ENCODE data around the gene UBE2E2.
A peak's percentile ranks its signal among the peaks of the same experiment; 100 is the strongest.

Gene UBE2E2

DNA sequence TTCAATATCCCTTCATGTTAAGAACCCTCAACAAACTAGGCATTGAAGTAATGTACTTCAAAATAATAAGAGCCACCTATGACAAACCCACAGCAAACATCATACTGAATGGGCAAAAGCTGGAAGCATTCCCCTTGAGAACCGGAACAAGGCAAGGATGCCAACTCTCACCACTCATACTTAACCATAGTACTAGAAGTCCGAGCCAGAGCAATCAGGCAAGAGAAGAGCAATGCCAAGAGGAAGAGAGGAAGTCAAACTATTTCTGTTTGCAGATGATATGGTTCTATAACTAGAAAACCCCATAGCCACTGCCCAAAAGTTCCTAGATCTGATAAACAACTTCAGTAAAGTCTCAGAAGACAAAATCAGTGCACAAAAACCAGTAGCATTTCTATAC, 161.9 kb downstream of the UBE2E2 start:
- no peak for DNase-seq (ENCODE audit: low read depth)
- Histone ChIP-seq H3K9ac (ENCODE audit: low read length) (no peak overlapping the region), H3K4me3 (ENCODE audit: low read length) (no peak overlapping the region), H3K9me3 (ENCODE audit: control insufficient read depth, low read length) (no peaks in the 10 kb centered on the region), H3K4me1 (ENCODE audit: control insufficient read depth, insufficient read depth, low read length) (no peaks in the 10 kb centered on the region), H3K36me3 (ENCODE audit: control insufficient read depth, insufficient read depth, low read length, severe bottlenecking) (no peaks in the 10 kb centered on the region), H3K27me3 (replicated peaks; ENCODE audit: control insufficient read depth, insufficient read depth, low read length) (no peaks in the 10 kb centered on the region)

DNA sequence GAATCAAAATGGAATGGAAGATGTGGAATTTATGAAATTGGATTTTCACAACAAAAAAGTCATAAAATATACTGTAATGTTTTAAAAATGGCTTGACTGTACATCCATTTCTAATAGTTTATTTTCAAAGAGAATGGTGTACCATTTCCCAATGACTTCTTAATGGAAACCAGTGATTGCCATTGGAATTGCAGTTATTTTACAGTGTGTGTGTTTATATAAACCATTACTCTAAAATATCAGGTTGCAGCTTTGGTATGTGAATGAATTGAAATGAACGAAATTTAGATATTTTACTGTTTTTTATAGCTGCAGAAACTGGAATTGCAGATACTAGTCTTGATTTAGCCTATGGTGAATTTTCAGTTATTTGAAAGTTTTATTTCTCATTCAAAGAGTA, 165.6 kb downstream of the UBE2E2 start:
- Histone ChIP-seq H3K4me1 (ENCODE audit: control insufficient read depth, insufficient read depth, low read length) (peaks cover 20% of the 10 kb centered on the region), H3K4me3 (ENCODE audit: low read length) (no peak overlapping the region), H3K36me3 (ENCODE audit: control insufficient read depth, insufficient read depth, low read length, severe bottlenecking) (no peaks in the 10 kb centered on the region), H3K9ac (ENCODE audit: low read length) (no peak overlapping the region), H3K27me3 (replicated peaks; ENCODE audit: control insufficient read depth, insufficient read depth, low read length) (no peaks in the 10 kb centered on the region), H3K9me3 (ENCODE audit: control insufficient read depth, low read length) (no peaks in the 10 kb centered on the region)
- DNase-seq (ENCODE audit: low read depth), result peak; percentile 64

DNA sequence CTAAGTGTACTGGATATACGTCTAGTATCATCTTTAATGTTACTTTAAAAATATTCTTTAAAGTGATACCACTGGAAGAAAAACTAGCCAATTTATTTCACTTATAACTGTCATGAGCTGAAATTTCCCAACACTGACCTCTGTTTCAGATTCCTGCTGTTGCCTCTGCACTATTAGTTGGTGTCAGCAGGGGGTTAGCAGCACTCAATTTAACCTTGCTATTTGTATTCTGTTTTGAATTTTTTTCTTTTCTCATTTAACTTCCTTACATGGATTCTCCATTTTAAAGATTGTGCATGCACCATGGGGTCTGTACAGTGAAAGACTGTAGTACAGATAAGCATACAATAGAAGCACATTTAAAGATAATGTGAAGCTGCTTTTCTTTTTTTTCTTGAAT, 169.2 kb downstream of the UBE2E2 start:
- no peaks in the 10 kb centered on the region for H3K36me3 ChIP-seq (ENCODE audit: control insufficient read depth, insufficient read depth, low read length, severe bottlenecking)
- H3K4me3 ChIP-seq (ENCODE audit: low read length), result peak overlapping the region; percentile 36
- H3K9ac ChIP-seq (ENCODE audit: low read length), result peak overlapping the region; percentile 67
- no peaks in the 10 kb centered on the region for H3K27me3 ChIP-seq (replicated peaks; ENCODE audit: control insufficient read depth, insufficient read depth, low read length)
- H3K4me1 ChIP-seq (ENCODE audit: control insufficient read depth, insufficient read depth, low read length), result peaks cover 27% of the 10 kb centered on the region
- H3K9me3 ChIP-seq (ENCODE audit: control insufficient read depth, low read length), result no peaks in the 10 kb centered on the region
- DNase-seq (ENCODE audit: low read depth), result peak; percentile 34

DNA sequence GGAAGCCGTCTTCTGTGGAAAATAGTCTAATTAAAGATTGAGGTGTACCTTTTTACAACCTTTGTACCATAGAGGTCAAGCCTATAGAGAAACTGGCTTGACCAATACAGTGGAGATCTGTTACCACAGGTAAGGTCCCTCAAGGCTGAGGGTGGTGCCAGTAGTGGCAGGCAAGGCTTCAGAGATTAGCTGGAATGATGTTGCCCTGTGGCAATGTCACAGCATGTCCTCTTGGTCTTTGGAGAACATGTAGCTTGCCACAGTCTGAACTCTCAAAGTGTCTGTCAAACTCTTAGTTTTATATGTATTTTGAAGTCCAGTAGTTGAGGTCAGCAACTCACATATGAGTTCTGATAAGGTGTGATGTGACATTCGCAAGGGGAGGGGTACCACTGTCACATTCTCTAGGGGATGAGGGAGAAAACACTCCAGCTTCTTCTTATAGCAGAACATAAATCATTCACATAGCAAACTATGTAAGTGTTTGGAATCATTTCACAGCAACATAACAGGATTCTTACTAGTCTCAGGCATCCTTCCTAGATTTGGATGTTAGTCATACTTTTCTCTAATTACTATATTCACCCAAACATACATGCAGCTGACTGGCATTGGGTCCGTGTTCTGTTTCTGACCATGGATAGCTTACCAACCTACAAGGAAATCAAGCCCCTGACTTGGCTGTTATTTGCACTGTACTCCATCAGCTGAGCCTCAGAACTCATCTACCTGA, 173.6 kb downstream of the UBE2E2 start:
- Histone ChIP-seq H3K36me3 (ENCODE audit: control insufficient read depth, insufficient read depth, low read length, severe bottlenecking) (no peaks in the 10 kb centered on the region), H3K4me1 (ENCODE audit: control insufficient read depth, insufficient read depth, low read length) (peaks cover 24% of the 10 kb centered on the region), H3K9me3 (ENCODE audit: control insufficient read depth, low read length) (no peaks in the 10 kb centered on the region), H3K9ac (ENCODE audit: low read length) (no peak overlapping the region), H3K27me3 (replicated peaks; ENCODE audit: control insufficient read depth, insufficient read depth, low read length) (no peaks in the 10 kb centered on the region), H3K4me3 (ENCODE audit: low read length) (no peak overlapping the region)
- no peak for DNase-seq (ENCODE audit: low read depth)

DNA sequence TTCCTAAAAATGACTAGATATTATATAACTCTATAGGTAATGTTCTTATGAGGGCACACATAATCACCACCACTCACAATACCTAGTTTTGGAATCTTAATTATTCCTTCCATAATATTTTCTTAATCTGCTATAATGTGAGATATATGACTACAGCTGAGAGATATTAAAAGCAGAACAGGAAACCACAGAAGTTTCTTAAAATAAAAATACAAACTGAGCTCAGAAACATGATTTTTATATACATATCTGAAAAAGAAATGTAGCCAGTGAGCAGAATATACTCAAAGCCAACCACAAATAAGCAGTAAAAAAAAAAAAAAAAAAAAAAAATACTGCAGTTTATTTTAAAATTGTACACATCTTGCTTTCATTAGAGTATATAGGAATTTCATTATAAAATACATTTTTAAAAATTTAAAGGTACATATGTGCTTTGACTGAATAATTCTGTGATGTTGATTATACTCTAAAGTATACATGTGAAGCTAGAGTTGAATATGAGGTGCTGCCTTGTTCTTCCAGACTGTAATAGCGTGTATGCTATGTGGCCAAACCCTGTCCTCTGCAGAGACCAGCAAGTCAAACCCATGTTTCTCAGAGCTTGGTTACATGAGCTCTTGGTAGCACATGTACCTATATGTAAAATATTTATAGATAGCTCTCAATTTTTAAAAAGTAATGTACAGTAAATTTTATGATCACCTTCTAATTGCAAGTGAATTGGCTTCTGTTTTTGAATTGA, 175.0 kb downstream of the UBE2E2 start:
- Histone ChIP-seq H3K4me1 (ENCODE audit: control insufficient read depth, insufficient read depth, low read length) (peaks cover 10% of the 10 kb centered on the region), H3K4me3 (ENCODE audit: low read length) (no peak overlapping the region), H3K9ac (ENCODE audit: low read length) (no peak overlapping the region), H3K36me3 (ENCODE audit: control insufficient read depth, insufficient read depth, low read length, severe bottlenecking) (no peaks in the 10 kb centered on the region), H3K9me3 (ENCODE audit: control insufficient read depth, low read length) (no peaks in the 10 kb centered on the region), H3K27me3 (replicated peaks; ENCODE audit: control insufficient read depth, insufficient read depth, low read length) (no peaks in the 10 kb centered on the region)
- no peak for DNase-seq (ENCODE audit: low read depth)

DNA sequence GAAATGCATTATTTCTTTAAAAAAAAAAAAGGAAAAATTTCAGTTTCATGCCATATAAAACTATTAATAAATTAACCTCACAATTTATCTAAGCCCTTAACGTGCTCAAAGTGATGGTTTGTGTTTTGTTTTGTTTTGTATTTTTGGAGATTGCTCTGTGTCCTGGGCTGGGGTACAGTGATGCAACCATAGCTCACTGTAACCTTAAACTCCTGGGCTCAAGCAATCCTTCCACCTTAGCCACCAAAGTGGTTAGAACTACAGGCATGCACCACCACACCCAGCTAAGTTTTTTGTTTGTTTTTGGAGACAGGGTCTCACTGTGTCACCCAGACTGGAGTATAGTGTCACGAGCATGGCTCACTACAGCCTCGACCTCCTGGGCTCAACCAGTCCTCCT, 180.7 kb downstream of the UBE2E2 start:
- no peaks in the 10 kb centered on the region for H3K9me3 ChIP-seq (ENCODE audit: control insufficient read depth, low read length)
- DNase-seq (ENCODE audit: low read depth), result no peak
- H3K4me3 ChIP-seq (ENCODE audit: low read length), result no peak overlapping the region
- no peaks in the 10 kb centered on the region for H3K4me1 ChIP-seq (ENCODE audit: control insufficient read depth, insufficient read depth, low read length)
- H3K36me3 ChIP-seq (ENCODE audit: control insufficient read depth, insufficient read depth, low read length, severe bottlenecking), result no peaks in the 10 kb centered on the region
- no peaks in the 10 kb centered on the region for H3K27me3 ChIP-seq (replicated peaks; ENCODE audit: control insufficient read depth, insufficient read depth, low read length)
- H3K9ac ChIP-seq (ENCODE audit: low read length), result no peak overlapping the region

DNA sequence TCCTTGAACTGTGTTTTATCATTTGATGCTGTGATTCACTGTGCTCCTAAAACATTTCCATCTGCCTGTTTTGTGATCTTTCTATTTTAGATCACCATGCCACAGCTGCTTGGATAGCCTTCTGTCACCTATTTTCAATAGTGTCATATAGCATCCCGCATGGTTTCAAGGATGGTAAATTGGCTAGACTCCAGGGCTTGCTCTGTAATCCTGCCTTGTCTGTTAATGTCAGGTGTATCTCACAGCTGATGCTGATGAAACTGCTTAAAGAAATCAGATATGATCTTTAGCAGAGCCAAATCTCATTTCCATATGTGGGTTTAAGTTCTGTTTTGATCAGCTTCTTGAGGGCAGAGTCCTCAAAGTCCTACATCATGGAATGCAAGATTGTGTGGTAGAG, 182.2 kb downstream of the UBE2E2 start:
- no peaks in the 10 kb centered on the region for H3K9me3 ChIP-seq (ENCODE audit: control insufficient read depth, low read length)
- H3K27me3 ChIP-seq (replicated peaks; ENCODE audit: control insufficient read depth, insufficient read depth, low read length), result no peaks in the 10 kb centered on the region
- no peak overlapping the region for H3K4me3 ChIP-seq (ENCODE audit: low read length)
- no peak for DNase-seq (ENCODE audit: low read depth)
- no peak overlapping the region for H3K9ac ChIP-seq (ENCODE audit: low read length)
- H3K4me1 ChIP-seq (ENCODE audit: control insufficient read depth, insufficient read depth, low read length), result no peaks in the 10 kb centered on the region
- no peaks in the 10 kb centered on the region for H3K36me3 ChIP-seq (ENCODE audit: control insufficient read depth, insufficient read depth, low read length, severe bottlenecking)

DNA sequence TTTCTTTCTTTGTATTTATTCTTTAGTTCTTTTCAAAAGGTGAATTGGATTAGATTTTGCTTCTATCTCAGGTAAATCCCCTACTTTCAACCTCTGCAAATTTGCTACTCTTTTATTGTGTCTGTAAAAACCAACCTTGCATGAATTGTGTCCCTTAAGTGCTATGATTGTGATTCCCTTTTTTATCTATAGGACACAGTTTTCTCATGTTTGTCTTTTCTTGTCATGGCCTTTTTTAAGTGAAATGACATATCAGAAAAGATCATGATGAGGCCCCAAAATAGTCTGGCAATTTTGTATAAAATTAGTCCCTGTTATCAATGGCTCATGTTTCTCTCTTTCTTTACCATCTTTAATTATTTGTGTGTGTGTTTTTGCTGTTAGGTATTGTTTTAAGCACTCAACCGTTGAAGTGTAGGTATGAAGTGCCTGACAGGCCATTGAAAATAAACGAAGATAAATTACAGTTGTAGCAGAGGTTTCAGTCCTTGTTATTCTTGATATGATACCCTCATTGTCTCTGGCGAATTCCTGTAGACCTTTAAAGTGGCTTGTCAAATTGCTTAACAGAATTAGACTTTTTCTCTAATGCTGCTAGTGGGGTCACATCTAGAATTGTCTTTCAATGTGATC, 184.3 kb downstream of the UBE2E2 start:
- H3K4me3 ChIP-seq (ENCODE audit: low read length), result no peak overlapping the region
- H3K9ac ChIP-seq (ENCODE audit: low read length), result no peak overlapping the region
- no peaks in the 10 kb centered on the region for H3K27me3 ChIP-seq (replicated peaks; ENCODE audit: control insufficient read depth, insufficient read depth, low read length)
- no peaks in the 10 kb centered on the region for H3K4me1 ChIP-seq (ENCODE audit: control insufficient read depth, insufficient read depth, low read length)
- no peaks in the 10 kb centered on the region for H3K36me3 ChIP-seq (ENCODE audit: control insufficient read depth, insufficient read depth, low read length, severe bottlenecking)
- no peak for DNase-seq (ENCODE audit: low read depth)
- no peaks in the 10 kb centered on the region for H3K9me3 ChIP-seq (ENCODE audit: control insufficient read depth, low read length)

DNA sequence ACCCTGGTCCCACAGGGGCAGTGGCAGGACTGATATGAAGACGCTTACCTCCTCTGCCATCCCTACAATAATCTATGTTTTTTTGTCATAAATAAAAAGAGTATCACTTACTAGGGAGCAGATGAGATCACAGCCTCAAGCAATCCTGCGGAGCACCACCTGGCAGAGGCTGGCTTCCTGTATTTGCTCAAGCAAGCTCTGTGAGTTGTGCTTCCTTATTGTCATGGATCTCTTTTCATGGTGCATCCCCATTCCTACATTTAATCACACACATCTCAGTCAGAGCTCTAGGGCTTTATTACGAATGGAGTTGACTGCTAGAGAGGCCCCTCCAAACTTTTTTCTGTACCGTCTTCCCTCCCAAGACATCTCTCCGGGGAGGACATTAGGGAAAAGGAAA, 186.0 kb downstream of the UBE2E2 start:
- Histone ChIP-seq H3K4me3 (ENCODE audit: low read length) (no peak overlapping the region), H3K36me3 (ENCODE audit: control insufficient read depth, insufficient read depth, low read length, severe bottlenecking) (no peaks in the 10 kb centered on the region), H3K9me3 (ENCODE audit: control insufficient read depth, low read length) (no peaks in the 10 kb centered on the region), H3K4me1 (ENCODE audit: control insufficient read depth, insufficient read depth, low read length) (no peaks in the 10 kb centered on the region), H3K27me3 (replicated peaks; ENCODE audit: control insufficient read depth, insufficient read depth, low read length) (no peaks in the 10 kb centered on the region), H3K9ac (ENCODE audit: low read length) (no peak overlapping the region)
- DNase-seq (ENCODE audit: low read depth), result no peak

DNA sequence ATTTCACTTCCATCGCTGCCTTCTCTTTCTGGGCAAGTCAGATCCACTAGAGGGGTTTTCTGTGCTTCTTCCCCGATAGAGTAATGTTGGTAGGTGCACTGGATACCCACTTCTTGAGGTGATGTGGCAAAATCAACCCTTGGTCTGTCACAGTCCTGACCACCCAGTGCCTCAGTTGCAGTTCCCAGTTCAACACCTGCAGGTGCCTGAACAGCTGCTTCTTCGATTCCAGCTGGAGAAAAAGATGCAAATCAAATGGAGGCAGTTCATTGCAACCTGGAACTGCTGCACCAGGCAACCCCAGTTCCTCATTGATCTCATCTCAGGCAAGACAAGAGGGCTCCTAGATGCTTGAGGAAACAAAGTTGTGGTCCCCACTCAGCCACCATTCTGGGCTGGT, 186.6 kb downstream of the UBE2E2 start:
- H3K27me3 ChIP-seq (replicated peaks; ENCODE audit: control insufficient read depth, insufficient read depth, low read length), result no peaks in the 10 kb centered on the region
- H3K36me3 ChIP-seq (ENCODE audit: control insufficient read depth, insufficient read depth, low read length, severe bottlenecking), result no peaks in the 10 kb centered on the region
- no peak overlapping the region for H3K9ac ChIP-seq (ENCODE audit: low read length)
- no peaks in the 10 kb centered on the region for H3K9me3 ChIP-seq (ENCODE audit: control insufficient read depth, low read length)
- no peaks in the 10 kb centered on the region for H3K4me1 ChIP-seq (ENCODE audit: control insufficient read depth, insufficient read depth, low read length)
- H3K4me3 ChIP-seq (ENCODE audit: low read length), result no peak overlapping the region
- no peak for DNase-seq (ENCODE audit: low read depth)

DNA sequence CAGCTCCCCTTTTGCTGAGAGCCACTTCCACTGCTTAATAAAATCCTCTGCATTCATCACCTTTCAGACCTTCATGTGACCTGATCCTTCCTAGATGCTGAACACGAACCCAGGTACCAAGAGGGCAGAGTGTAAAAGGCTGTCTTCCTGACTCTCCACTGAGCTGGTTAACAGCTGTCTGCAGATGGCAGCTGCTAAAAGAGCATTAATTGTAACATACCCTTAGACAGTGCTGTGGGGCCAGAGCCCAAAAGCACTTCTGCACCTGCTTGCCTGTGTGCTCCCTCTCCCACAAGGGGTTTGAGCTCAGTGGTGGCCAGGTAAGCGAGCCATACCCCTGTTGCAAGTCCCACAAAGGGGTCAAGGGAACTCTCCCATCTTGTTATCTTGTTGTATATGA, 187.3 kb downstream of the UBE2E2 start:
- Histone ChIP-seq H3K36me3 (ENCODE audit: control insufficient read depth, insufficient read depth, low read length, severe bottlenecking) (no peaks in the 10 kb centered on the region), H3K4me3 (ENCODE audit: low read length) (no peak overlapping the region), H3K4me1 (ENCODE audit: control insufficient read depth, insufficient read depth, low read length) (no peaks in the 10 kb centered on the region), H3K9me3 (ENCODE audit: control insufficient read depth, low read length) (no peaks in the 10 kb centered on the region), H3K9ac (ENCODE audit: low read length) (no peak overlapping the region), H3K27me3 (replicated peaks; ENCODE audit: control insufficient read depth, insufficient read depth, low read length) (no peaks in the 10 kb centered on the region)
- no peak for DNase-seq (ENCODE audit: low read depth)

All from adipocyte (in vitro differentiated cells).